Measurements from ENCODE around the gene KCNH1. TPM values are rescaled to one million over a fixed set of nuclear protein-coding genes. Genes with fewer than 3 reads are reported as not detected.
"Not testable (repeated sequence)": the region's sequence is repeated elsewhere in the genome, so short reads cannot be mapped to it uniquely, and the experiment has no call there.

The KCNH1 gene
- total and polyA plus RNA-seq, 2 donors from 2014 or later: 0.54 TPM; not detected in 1

GRCh38 chr1:210951279-210951678, 182.7 kb downstream of the KCNH1 start:
- Histone ChIP-seq H3K36me3 (ENCODE audit: control insufficient read depth in 2 of 3, insufficient read depth in 3 of 3, low read length in 3 of 3) (no peaks in the 10 kb centered on the region), H3K4me1 (ENCODE audit: control insufficient read depth in 2 of 3, insufficient read depth in 2 of 3, low read depth in 1 of 3, low read length in 3 of 3) (no peaks in the 10 kb centered on the region), H3K9me3 (ENCODE audit: control insufficient read depth in 2 of 3, insufficient read depth in 1 of 3, low read length in 3 of 3) (no peaks in the 10 kb centered on the region), H3K4me3 (ENCODE audit: low read length in 3 of 3) (no peak overlapping the region), H3K27ac (ENCODE audit: low read depth in 2 of 2, low read length in 2 of 2) (no peak overlapping the region), H3K27me3 (ENCODE audit: control insufficient read depth, insufficient read depth, low read length) (no peaks in the 10 kb centered on the region), H3K9ac (ENCODE audit: low read length in 3 of 3) (no peak overlapping the region)
- TF ChIP-seq CTCF (IDR thresholded peaks at IDR 0.05; ENCODE audit: borderline replicate concordance, extremely low read depth, insufficient read depth): no peak
- intact Hi-C loops (cut with DNase I): no loop called here
- no peak for FAIRE-seq
- DNase-seq: no peak

GRCh38 chr1:210949940-210950546, 183.9 kb downstream of the KCNH1 start:
- intact Hi-C loops (cut with DNase I); H3K36me3 ChIP-seq (ENCODE audit: control insufficient read depth in 2 of 3, insufficient read depth in 3 of 3, low read length in 3 of 3); H3K27ac ChIP-seq (ENCODE audit: low read depth in 2 of 2, low read length in 2 of 2); H3K9ac ChIP-seq (ENCODE audit: low read length in 3 of 3); H3K27me3 ChIP-seq (ENCODE audit: control insufficient read depth, insufficient read depth, low read length); FAIRE-seq; H3K9me3 ChIP-seq (ENCODE audit: control insufficient read depth in 2 of 3, insufficient read depth in 1 of 3, low read length in 3 of 3); H3K4me3 ChIP-seq (ENCODE audit: low read length in 3 of 3); H3K4me1 ChIP-seq (ENCODE audit: control insufficient read depth in 2 of 3, insufficient read depth in 2 of 3, low read depth in 1 of 3, low read length in 3 of 3): not testable (repeated sequence)
- TF ChIP-seq CTCF (IDR thresholded peaks at IDR 0.05; ENCODE audit: borderline replicate concordance, extremely low read depth, insufficient read depth): peak; percentile 32
- DNase-seq: peak in 4 of 5 donors; percentile 2 to 35 (median 16)

- Histone ChIP-seq H3K9ac (ENCODE audit: low read length in 3 of 3) (no peak overlapping the region), H3K4me3 (ENCODE audit: low read length in 3 of 3) (no peak overlapping the region), H3K9me3 (ENCODE audit: control insufficient read depth in 2 of 3, insufficient read depth in 1 of 3, low read length in 3 of 3) (no peaks in the 10 kb centered on the region), H3K27ac (ENCODE audit: low read depth in 2 of 2, low read length in 2 of 2) (no peak overlapping the region), H3K4me1 (ENCODE audit: control insufficient read depth in 2 of 3, insufficient read depth in 2 of 3, low read depth in 1 of 3, low read length in 3 of 3) (no peaks in the 10 kb centered on the region), H3K36me3 (ENCODE audit: control insufficient read depth in 2 of 3, insufficient read depth in 3 of 3, low read length in 3 of 3) (no peaks in the 10 kb centered on the region), H3K27me3 (ENCODE audit: control insufficient read depth, insufficient read depth, low read length) (no peaks in the 10 kb centered on the region)
- DNase-seq (no peak), FAIRE-seq (no peak)
- intact Hi-C loops (cut with DNase I): no loop called here
- no peak for TF ChIP-seq CTCF (IDR thresholded peaks at IDR 0.05; ENCODE audit: borderline replicate concordance, extremely low read depth, insufficient read depth)
Observed at GRCh38 chr1:210949489-210949888, 184.5 kb downstream of the KCNH1 start.

GRCh38 chr1:210949039-210949438, 184.9 kb downstream of the KCNH1 start:
- Histone ChIP-seq H3K27me3 (ENCODE audit: control insufficient read depth, insufficient read depth, low read length) (no peaks in the 10 kb centered on the region), H3K4me1 (ENCODE audit: control insufficient read depth in 2 of 3, insufficient read depth in 2 of 3, low read depth in 1 of 3, low read length in 3 of 3) (no peaks in the 10 kb centered on the region), H3K9ac (ENCODE audit: low read length in 3 of 3) (no peak overlapping the region), H3K27ac (ENCODE audit: low read depth in 2 of 2, low read length in 2 of 2) (no peak overlapping the region), H3K9me3 (ENCODE audit: control insufficient read depth in 2 of 3, insufficient read depth in 1 of 3, low read length in 3 of 3) (no peaks in the 10 kb centered on the region), H3K36me3 (ENCODE audit: control insufficient read depth in 2 of 3, insufficient read depth in 3 of 3, low read length in 3 of 3) (no peaks in the 10 kb centered on the region), H3K4me3 (ENCODE audit: low read length in 3 of 3) (no peak overlapping the region)
- FAIRE-seq (no peak), DNase-seq (no peak)
- TF ChIP-seq CTCF (IDR thresholded peaks at IDR 0.05; ENCODE audit: borderline replicate concordance, extremely low read depth, insufficient read depth): no peak
- intact Hi-C loops (cut with DNase I): no loop called here

Measured in kidney (tissue), 14 donors.